ENCODE results near the gene OBP2B.
"Not testable (repeated sequence)": the region's sequence is repeated elsewhere in the genome, so short reads cannot be mapped to it uniquely, and the experiment has no call there.

The OBP2B gene

GRCh38 chr9:133208880-133209300, at the start of gene OBP2B:
Gene OBP2B (minus strand): TSS chr9:133209250. CDS start chr9:133209199, 51 bp downstream.
- not testable (repeated sequence) for DNase-seq (ENCODE audit: low spot score)

GRCh38 chr9:133258061-133259015, 49.3 kb upstream of the OBP2B start:
- DNase-seq (ENCODE audit: low spot score): no peak

- no peak for DNase-seq (ENCODE audit: low spot score)
These were observed 48.5 kb upstream of the OBP2B start for GRCh38 chr9:133257465-133257956.

GRCh38 chr9:133256686-133257091, 47.6 kb upstream of the OBP2B start:
- DNase-seq (ENCODE audit: low spot score): no peak

GRCh38 chr9:133256136-133256461, 47.0 kb upstream of the OBP2B start:
- no peak for DNase-seq (ENCODE audit: low spot score)

- no peak for DNase-seq (ENCODE audit: low spot score)
These were observed 46.5 kb upstream of the OBP2B start for GRCh38 chr9:133255371-133256135.

GRCh38 chr9:133254471-133254870, 45.4 kb upstream of the OBP2B start:
- DNase-seq (ENCODE audit: low spot score): no peak

GRCh38 chr9:133253268-133253667, 44.2 kb upstream of the OBP2B start:
- DNase-seq (ENCODE audit: low spot score): no peak

- peak; percentile 42 for DNase-seq (ENCODE audit: low spot score)
These were observed 43.4 kb upstream of the OBP2B start for GRCh38 chr9:133252301-133253020.

GRCh38 chr9:133251773-133252172, 42.7 kb upstream of the OBP2B start:
- DNase-seq (ENCODE audit: low spot score): no peak

- DNase-seq (ENCODE audit: low spot score): not testable (repeated sequence)
These were observed 42.2 kb upstream of the OBP2B start for GRCh38 chr9:133251221-133251620.

GRCh38 chr9:133250741-133251170, 41.7 kb upstream of the OBP2B start:
- DNase-seq (ENCODE audit: low spot score): no peak

GRCh38 chr9:133249337-133249736, 40.3 kb upstream of the OBP2B start:
- DNase-seq (ENCODE audit: low spot score): no peak

GRCh38 chr9:133248726-133249295, 39.8 kb upstream of the OBP2B start:
- no peak for DNase-seq (ENCODE audit: low spot score)

GRCh38 chr9:133247632-133248031, 38.6 kb upstream of the OBP2B start:
- no peak for DNase-seq (ENCODE audit: low spot score)

GRCh38 chr9:133246991-133247390, 37.9 kb upstream of the OBP2B start:
- DNase-seq (ENCODE audit: low spot score): no peak

- no peak for DNase-seq (ENCODE audit: low spot score)
These were observed 37.5 kb upstream of the OBP2B start for GRCh38 chr9:133246562-133246961.

- DNase-seq (ENCODE audit: low spot score): no peak
These were observed 33.9 kb upstream of the OBP2B start for GRCh38 chr9:133242991-133243390.

- DNase-seq (ENCODE audit: low spot score): no peak
These were observed 33.2 kb upstream of the OBP2B start for GRCh38 chr9:133242241-133242640.

GRCh38 chr9:133239533-133240090, 30.6 kb upstream of the OBP2B start:
- DNase-seq (ENCODE audit: low spot score): no peak

GRCh38 chr9:133238851-133239532, 29.9 kb upstream of the OBP2B start:
- peak; percentile 74 for DNase-seq (ENCODE audit: low spot score)

Data from HuH-7.5 (cell line).